Fibroblast of skin of abdomen (primary cell): Measurements from ENCODE around the gene TMEM43.
A peak's percentile ranks its signal among the peaks of the same experiment; 100 is the strongest.

Experiments used
- DNase-seq: peaks from one replicate; pipeline ENCODE4 v3.0.0-alpha.2; 2013

TMEM43 gene

GRCh38 chr3:14138109-14138877 is 13.4 kb downstream of the TMEM43 start:
- DNase-seq, result no peak

- no peak for DNase-seq
Measured at GRCh38 chr3:14138878-14139655, 14.2 kb downstream of the TMEM43 start.

GRCh38 chr3:14139771-14140170 is 14.9 kb downstream of the TMEM43 start:
- DNase-seq, result no peak

- DNase-seq, result no peak
Measured at GRCh38 chr3:14140668-14141067, 15.8 kb downstream of the TMEM43 start.

GRCh38 chr3:14141144-14141543 is 16.3 kb downstream of the TMEM43 start:
- DNase-seq, result no peak

GRCh38 chr3:14141602-14142341 is 16.9 kb downstream of the TMEM43 start:
- no peak for DNase-seq

GRCh38 chr3:14142567-14143270 is 17.9 kb downstream of the TMEM43 start:
- DNase-seq, result no peak

- peak; percentile 96 for DNase-seq
Measured at GRCh38 chr3:14143271-14144225, 18.7 kb downstream of the TMEM43 start.

- peak; percentile 98 for DNase-seq
Measured at GRCh38 chr3:14144423-14145075, 19.7 kb downstream of the TMEM43 start.

- DNase-seq, result no peak
Measured at GRCh38 chr3:14145236-14145635, 20.4 kb downstream of the TMEM43 start.

- no peak for DNase-seq
Measured at GRCh38 chr3:14145670-14146380, 21.0 kb downstream of the TMEM43 start.

- DNase-seq, result no peak
Measured at GRCh38 chr3:14146381-14147065, 21.7 kb downstream of the TMEM43 start.

- DNase-seq, result no peak
Measured at GRCh38 chr3:14147066-14147435, 22.2 kb downstream of the TMEM43 start.

GRCh38 chr3:14147617-14148016 is 22.8 kb downstream of the TMEM43 start:
- DNase-seq, result no peak

GRCh38 chr3:14148041-14148985 is 23.5 kb downstream of the TMEM43 start:
- no peak for DNase-seq

- no peak for DNase-seq
Measured at GRCh38 chr3:14150078-14150477, 25.2 kb downstream of the TMEM43 start.

GRCh38 chr3:14150491-14151230 is 25.8 kb downstream of the TMEM43 start:
- no peak for DNase-seq
